Astrocyte of the spinal cord (primary cell): ENCODE measurements around the gene TMCC1.
"Not testable (repeated sequence)": the region's sequence is repeated elsewhere in the genome, so short reads cannot be mapped to it uniquely, and the experiment has no call there.

ENCODE experiments used
- DNase-seq: peaks from one replicate; pipeline ENCODE4 v3.0.0; 2011; ENCODE audit warnings: low read depth, low spot score
- H3K4me3 ChIP-seq: 2 replicates; pipeline ENCODE4 v1.5.1; 2011; ENCODE audit warnings: low read depth, mild to moderate bottlenecking, low read length, moderate library complexity
- in situ Hi-C: cut with HindIII; loops from 2 replicates; pipeline ENCODE4 v1.10.0; 2017; ENCODE audit warnings: low sequenced_read_pairs
- TF ChIP-seq, protein P1 (sequence below): IDR thresholded peaks from 2 replicates; pipeline ENCODE4 v1.5.1; 2012; ENCODE audit warnings: low read depth, mild to moderate bottlenecking, low read length, inconsistent platforms

Gene TMCC1

DNA sequence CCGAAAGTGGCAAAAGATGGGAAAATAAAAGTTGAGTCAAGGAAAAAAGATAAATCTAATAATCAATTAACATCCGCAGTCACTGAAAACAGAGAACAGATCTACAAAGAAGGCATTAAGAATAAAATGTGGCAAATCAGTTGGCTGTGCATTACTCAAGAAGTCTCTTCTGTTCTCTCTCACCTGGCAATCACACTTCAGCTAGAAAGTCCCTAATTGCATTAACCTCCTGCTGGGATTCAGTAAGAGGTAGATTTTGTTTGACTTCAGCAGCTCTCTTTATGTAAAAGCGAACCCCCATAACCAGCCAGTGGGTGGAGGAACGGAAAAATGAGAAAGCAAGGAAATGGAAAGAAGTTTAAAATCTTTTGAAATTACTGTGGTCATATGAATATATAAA, 192.3 kb downstream of the TMCC1 start:
- in situ Hi-C loops: no loop called here
- TF ChIP-seq, protein P1, sequence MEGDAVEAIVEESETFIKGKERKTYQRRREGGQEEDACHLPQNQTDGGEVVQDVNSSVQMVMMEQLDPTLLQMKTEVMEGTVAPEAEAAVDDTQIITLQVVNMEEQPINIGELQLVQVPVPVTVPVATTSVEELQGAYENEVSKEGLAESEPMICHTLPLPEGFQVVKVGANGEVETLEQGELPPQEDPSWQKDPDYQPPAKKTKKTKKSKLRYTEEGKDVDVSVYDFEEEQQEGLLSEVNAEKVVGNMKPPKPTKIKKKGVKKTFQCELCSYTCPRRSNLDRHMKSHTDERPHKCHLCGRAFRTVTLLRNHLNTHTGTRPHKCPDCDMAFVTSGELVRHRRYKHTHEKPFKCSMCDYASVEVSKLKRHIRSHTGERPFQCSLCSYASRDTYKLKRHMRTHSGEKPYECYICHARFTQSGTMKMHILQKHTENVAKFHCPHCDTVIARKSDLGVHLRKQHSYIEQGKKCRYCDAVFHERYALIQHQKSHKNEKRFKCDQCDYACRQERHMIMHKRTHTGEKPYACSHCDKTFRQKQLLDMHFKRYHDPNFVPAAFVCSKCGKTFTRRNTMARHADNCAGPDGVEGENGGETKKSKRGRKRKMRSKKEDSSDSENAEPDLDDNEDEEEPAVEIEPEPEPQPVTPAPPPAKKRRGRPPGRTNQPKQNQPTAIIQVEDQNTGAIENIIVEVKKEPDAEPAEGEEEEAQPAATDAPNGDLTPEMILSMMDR: no peak
- no peak for DNase-seq
- no peak overlapping the region for H3K4me3 ChIP-seq

DNA sequence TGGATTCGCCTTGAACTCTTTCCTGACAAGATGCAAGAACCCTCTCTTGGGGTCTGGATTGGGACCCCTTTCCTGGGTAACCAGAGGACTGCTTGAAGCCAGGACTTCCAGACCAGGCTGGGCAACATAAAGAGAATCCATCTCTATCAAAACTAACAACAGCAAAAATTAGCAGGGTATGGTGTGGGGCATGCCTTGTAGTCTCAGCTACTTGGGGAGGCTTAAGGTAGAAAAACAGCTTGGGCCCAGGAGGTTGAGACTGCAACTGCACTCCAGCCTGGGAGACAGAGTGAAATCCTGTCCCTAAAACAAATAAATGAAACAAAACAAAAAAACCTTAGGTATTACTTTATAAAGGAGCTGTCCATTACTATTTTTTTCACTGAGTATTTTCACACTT, 193.9 kb downstream of the TMCC1 start:
- in situ Hi-C loops: no loop called here
- DNase-seq: no peak
- TF ChIP-seq, protein P1: no peak
- no peak overlapping the region for H3K4me3 ChIP-seq

DNA sequence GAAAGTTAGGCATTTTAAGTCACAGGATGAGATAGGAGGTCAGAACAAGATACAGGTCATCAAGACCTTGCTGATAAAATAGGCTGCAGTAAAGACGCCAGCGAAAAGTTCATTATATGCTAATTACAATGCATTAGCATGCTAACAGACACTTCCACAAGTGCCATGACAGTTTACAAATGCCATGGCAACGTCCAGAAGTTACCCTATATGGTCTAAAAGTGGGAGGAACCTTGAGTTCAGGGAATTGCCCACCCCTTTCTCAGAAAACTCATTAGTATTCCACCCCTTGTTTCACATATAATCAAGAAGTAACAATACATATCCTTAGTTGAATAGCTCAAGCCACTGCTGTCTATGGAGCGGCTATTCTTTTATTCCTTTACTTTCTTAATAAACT, 194.3 kb downstream of the TMCC1 start:
- DNase-seq: peak; percentile 17
- no peak overlapping the region for H3K4me3 ChIP-seq
- TF ChIP-seq, protein P1: no peak
- in situ Hi-C loops: no loop called here

DNA sequence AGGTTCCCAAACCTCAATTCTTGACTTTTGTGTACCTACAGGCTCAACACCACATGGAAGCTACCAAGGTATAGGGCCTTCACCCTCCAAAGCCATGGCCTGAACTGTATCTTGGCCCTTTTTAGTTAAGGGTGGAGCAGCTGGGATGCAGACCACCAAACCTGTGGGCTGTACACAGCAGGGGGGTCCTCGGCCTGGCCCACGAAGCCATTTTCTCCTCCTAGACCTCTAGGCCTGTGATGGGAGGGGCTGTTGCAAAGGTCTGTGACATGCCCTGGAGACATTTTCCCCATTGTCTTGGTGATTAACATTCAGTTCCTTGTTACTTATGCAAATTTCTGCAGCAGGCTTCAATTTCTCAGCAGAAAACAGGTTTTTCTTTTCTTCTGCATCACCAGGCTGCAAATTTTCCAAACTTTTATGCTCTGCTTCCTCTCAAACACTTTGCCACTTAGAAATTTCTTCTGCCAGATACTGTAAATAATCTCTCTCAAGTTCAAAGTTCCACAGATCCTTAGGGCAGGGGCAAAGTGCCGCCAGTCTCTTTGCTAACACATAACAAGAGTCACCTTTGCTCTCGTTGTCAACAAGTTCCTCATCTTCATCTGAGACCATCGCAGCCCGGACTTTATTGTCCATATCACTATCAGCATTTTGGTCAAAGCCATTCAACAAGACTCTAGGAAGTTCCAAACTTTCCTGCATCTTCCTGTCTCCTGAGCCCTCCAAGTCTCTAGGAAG, 196.1 kb downstream of the TMCC1 start:
- in situ Hi-C loops: no loop called here
- TF ChIP-seq, protein P1: no peak
- no peak for DNase-seq
- no peak overlapping the region for H3K4me3 ChIP-seq

DNA sequence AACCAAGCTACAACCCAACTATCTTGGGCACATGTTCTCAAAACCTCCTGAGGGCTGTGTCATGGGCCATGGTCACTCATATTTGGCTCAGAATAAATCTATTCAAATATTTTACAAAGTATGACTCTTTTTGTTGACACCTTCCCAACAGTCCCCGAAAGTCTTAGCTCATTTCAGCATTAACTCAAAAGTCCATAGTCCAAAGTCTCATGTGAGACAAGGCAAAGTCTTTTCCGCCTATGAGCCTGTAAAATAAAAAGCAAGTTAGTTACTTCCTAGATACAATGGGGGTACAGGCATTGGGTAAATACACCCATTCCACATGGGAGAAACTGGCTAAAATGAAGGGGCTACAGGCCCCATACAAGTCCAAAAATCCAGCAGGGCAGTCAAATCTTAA, 197.1 kb downstream of the TMCC1 start:
- DNase-seq, in situ Hi-C loops, H3K4me3 ChIP-seq: not testable (repeated sequence)

DNA sequence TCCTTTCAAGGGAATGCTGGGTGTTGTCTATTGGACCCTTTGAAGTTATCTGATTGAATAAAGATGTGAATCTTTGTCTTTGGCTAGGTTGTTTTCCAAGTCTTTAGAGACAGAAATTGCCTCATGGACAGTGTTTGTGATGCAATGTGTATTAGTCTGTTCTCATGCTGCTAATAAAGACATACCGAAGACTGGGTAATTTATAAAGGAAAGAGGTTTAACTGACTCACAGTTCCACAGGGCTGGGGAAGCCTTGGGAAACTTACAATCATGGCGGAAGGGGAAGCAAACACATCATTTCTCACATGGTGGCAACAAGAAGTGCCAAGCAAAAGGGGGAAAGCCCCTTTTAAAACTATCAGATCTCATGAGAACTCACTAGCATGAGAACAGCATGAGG, 198.3 kb downstream of the TMCC1 start:
- in situ Hi-C loops: no loop called here
- no peak for DNase-seq

DNA sequence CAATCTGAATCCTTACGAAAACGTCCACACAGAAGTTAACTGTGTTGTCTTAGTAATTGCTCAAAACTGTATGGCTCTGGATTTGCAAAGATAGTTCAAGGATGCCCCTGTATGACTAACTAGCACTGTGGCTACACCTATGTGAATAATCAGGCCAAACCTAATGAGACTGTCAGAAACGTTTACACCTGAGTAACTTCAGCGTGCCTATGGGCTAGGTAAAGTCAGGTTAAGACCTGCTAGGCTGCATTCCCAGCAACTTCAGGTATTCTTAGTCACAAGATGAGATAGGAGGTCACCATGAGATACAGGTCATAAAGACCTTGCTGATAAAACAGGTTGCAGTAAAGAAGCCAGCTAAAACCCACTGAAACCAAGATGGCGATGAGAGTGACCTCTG, 199.3 kb downstream of the TMCC1 start:
- DNase-seq: no peak
- no peak overlapping the region for H3K4me3 ChIP-seq
- in situ Hi-C loops: no loop called here
- TF ChIP-seq, protein P1: no peak

More for the DNA sequence above, 198.3 kb downstream of the TMCC1 start:
- no peak overlapping the region for H3K4me3 ChIP-seq
- TF ChIP-seq, protein P1: no peak
